Breast epithelium (tissue), 4 donors: ENCODE data around the gene MFSD11. TPM values are rescaled to one million over a fixed set of nuclear protein-coding genes. Genes with fewer than 3 reads are reported as not detected.

Experiments used
- DNase-seq, 2 donors: peaks; one replicate each; pipeline ENCODE4 v3.0.0-alpha.2; 2019; ENCODE audit warnings: low spot score in 2 of 2
- H3K27ac ChIP-seq, 2 donors: fragments of 200-600 bp; sonication (generic) in 1 of 2; one replicate each; pipeline ENCODE4 v1.5.1; 2016 to 2019; ENCODE audit warnings: mild to moderate bottlenecking in 1 of 2
- H3K27me3 ChIP-seq, 2 donors: fragments of 200-600 bp; sonication (generic) in 1 of 2; one replicate each; pipeline versions ENCODE4 v1.5.1 to v1.6.0; 2017 to 2019; ENCODE audit warnings: control low read depth in 1 of 2, mild to moderate bottlenecking in 1 of 2
- H3K36me3 ChIP-seq: fragments of 200-600 bp; one replicate; pipeline ENCODE4 v1.5.1; 2019
- H3K4me1 ChIP-seq, 2 donors: fragments of 200-600 bp; sonication (generic); one replicate each; pipeline ENCODE4 v1.5.1; 2016 to 2019; ENCODE audit warnings: control low read depth in 1 of 2
- H3K4me3 ChIP-seq, 3 donors: fragments of 200-600 bp; sonication (generic); 1 replicate in 2 of 3; 2 replicates in 1 of 3; pipeline ENCODE4 v1.5.1; 2016 to 2019; ENCODE audit warnings: mild to moderate bottlenecking in 3 of 3, moderate library complexity in 2 of 3
- H3K9me3 ChIP-seq, 2 donors: fragments of 200-600 bp; sonication (generic) in 1 of 2; one replicate each; pipeline ENCODE4 v1.5.1; 2016 to 2019; ENCODE audit warnings: control low read depth in 1 of 2
- POLR2A ChIP-seq: fragments of 450-650 bp; IDR thresholded peaks from one replicate; pipeline ENCODE4 v1.6.1; 2016; ENCODE audit warnings: antibody characterized with exemption, mild to moderate bottlenecking, moderate library complexity
- POLR2AphosphoS5 ChIP-seq, 3 donors: sonication (generic); formaldehyde crosslinking; IDR thresholded peaks; one replicate each; pipeline ENCODE4 v1.6.1; 2017; ENCODE audit warnings: antibody characterized with exemption in 3 of 3
- intact Hi-C: fragments of 100-400 bp; cut with DNase I; formaldehyde crosslinking; loops from one replicate; pipeline ENCODE4 v1.15.1; 2023; ENCODE audit warnings: low total_unique reads
- total RNA-seq, 3 donors: library from RNA; depleted of rRNA; stranded (reverse); fragments of >200 nt; gene quantifications; one replicate each; pipeline ENCODE4 v1.1.0, GENCODE V29; 2016
- TF ChIP-seq, protein P1 (sequence below), 3 donors: fragments of 450-650 bp; IDR thresholded peaks; one replicate each; pipeline ENCODE4 v1.5.1; 2016 to 2017; ENCODE audit warnings: antibody characterized with exemption in 3 of 3, mild to moderate bottlenecking in 3 of 3, moderate library complexity in 3 of 3

The MFSD11 gene
- 10 to 100 TPM; 20.6 to 42.6 (median 23.6) TPM for total RNA-seq

DNA sequence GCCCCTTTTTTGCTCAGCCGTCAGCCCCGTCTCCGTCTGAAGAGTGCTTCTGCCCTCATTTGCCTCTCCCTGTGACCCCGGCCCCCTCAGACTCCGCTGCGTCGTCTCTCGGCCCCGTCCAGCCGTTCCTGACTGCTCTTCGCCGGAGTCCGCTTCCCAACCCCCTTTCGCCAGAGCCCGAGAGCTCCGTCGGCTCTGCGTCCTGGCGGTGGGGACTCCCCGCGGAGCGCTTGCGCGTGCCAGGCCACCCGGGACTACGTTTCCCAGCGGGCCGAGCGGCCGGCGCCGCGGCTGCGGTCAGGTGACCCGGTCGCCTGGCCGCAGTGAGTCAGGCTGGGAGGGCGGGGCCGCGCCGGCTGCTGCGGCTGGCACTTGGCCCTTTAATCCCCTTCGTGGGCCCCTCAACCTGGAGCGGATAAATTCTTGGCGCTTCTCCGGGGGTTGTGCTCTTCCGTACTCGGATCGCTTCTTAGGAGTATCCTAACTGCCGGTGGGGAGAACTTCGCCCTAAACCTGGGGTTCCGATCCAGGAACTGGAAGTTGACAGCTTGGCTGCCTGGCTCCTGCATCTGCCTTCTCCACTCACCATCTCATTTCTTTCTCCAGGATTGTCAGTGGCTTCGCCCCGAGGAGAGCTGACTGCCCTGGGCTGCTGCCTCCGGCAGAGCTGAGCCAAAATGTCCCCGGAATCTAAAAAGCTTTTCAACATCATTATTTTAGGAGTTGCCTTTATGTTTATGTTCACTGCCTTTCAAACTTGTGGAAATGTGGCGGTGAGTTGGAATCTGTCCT lies at the start of gene MFSD11:
Gene MFSD11 (plus strand): TSS at position 444 of the 792 bp plus-strand sequence. CDS start 234 bp downstream, at position 678.
- Histone ChIP-seq H3K9me3 (no peaks in the 10 kb centered on the region), H3K27ac (peak within 1 kb of the TSS; percentile 98 to 99), H3K36me3 (no peaks in the 10 kb centered on the region), H3K27me3 (no peaks in the 10 kb centered on the region), H3K4me1 (peaks cover 0 to 19% of the 10 kb centered on the region in 2 donors), H3K4me3 (peak within 1 kb of the TSS; percentile 93 to 97 (median 96))
- peak; percentile 56 to 85 (median 74) for TF ChIP-seq POLR2AphosphoS5 (IDR thresholded peaks at IDR 0.05)
- TF ChIP-seq POLR2A = no peak
- TF ChIP-seq, protein P1, sequence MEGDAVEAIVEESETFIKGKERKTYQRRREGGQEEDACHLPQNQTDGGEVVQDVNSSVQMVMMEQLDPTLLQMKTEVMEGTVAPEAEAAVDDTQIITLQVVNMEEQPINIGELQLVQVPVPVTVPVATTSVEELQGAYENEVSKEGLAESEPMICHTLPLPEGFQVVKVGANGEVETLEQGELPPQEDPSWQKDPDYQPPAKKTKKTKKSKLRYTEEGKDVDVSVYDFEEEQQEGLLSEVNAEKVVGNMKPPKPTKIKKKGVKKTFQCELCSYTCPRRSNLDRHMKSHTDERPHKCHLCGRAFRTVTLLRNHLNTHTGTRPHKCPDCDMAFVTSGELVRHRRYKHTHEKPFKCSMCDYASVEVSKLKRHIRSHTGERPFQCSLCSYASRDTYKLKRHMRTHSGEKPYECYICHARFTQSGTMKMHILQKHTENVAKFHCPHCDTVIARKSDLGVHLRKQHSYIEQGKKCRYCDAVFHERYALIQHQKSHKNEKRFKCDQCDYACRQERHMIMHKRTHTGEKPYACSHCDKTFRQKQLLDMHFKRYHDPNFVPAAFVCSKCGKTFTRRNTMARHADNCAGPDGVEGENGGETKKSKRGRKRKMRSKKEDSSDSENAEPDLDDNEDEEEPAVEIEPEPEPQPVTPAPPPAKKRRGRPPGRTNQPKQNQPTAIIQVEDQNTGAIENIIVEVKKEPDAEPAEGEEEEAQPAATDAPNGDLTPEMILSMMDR (IDR thresholded peaks at IDR 0.05) = peak in 2 of 3 donors; percentile 32
- DNase-seq = peak; percentile 88
- intact Hi-C loops = no loop called here

DNA sequence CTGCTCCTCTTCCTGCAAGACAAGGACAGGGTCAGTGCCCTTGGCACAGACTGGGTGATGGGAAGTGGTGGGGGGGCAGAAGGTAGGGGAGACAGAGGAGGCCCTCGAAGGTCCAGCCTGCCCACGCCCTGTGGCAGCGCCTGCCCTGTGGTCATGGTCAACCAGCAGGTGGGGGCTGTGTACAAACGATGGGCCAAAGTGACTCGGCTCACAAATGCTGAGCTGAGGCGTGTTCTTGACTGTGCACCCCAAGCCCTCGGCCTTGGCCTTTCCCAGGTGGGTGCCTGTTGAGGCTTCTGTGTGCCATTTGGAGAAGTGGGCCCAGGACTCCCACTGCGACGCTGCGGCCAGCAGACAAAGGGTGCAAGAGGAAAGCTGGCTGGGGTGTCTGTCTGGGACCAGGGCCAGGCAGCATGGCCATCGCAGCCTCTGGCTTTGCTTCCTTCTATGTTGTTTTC lies 49.7 kb upstream of the MFSD11 start:
- no peaks in the 10 kb centered on the region for H3K36me3 ChIP-seq
- H3K4me1 ChIP-seq = peaks cover 0 to 4% of the 10 kb centered on the region in 2 donors
- H3K9me3 ChIP-seq = no peaks in the 10 kb centered on the region
- intact Hi-C loops = no loop called here
- peak overlapping the region; percentile 79 to 95 for H3K27ac ChIP-seq
- DNase-seq = no peak
- TF ChIP-seq POLR2AphosphoS5 (IDR thresholded peaks at IDR 0.05) (no peak), POLR2A (no peak)
- TF ChIP-seq, protein P1 (IDR thresholded peaks at IDR 0.05) = no peak
- H3K27me3 ChIP-seq = no peaks in the 10 kb centered on the region
- H3K4me3 ChIP-seq = peak overlapping the region in 1 of 3 donors; percentile 4

DNA sequence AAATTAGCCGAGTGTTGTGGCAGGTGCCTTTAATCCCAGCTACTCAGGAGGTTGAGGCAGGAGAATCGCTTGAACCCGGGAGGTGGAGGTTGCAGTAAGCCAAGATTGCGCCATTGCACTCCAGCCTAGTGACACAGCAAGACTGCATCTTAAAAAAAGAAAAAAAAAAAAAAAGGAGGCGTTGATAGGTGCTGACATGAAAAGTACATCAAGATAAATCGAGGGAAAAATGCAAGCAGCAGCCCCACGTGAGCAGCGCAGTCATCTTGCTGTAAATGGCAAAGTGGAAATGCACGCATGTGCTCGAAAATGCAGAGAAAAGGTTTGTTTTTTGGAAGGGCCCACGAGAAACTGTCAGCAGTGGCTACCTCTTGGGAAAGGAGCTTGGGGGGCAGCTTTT lies 48.1 kb upstream of the MFSD11 start:
- no peaks in the 10 kb centered on the region for H3K27me3 ChIP-seq
- no peak overlapping the region for H3K27ac ChIP-seq
- TF ChIP-seq POLR2A = no peak
- TF ChIP-seq POLR2AphosphoS5 (IDR thresholded peaks at IDR 0.05) = no peak
- TF ChIP-seq, protein P1 (IDR thresholded peaks at IDR 0.05) = no peak
- no peaks in the 10 kb centered on the region for H3K36me3 ChIP-seq
- intact Hi-C loops = loop anchor here (5.0 to 10.0 kb wide), 2 partner anchors 155 to 317 kb away; partner anchors contain the start of gene CYGB
- peaks cover 0 to 4% of the 10 kb centered on the region in 2 donors for H3K4me1 ChIP-seq
- DNase-seq = no peak
- no peak overlapping the region for H3K4me3 ChIP-seq
- H3K9me3 ChIP-seq = no peaks in the 10 kb centered on the region

DNA sequence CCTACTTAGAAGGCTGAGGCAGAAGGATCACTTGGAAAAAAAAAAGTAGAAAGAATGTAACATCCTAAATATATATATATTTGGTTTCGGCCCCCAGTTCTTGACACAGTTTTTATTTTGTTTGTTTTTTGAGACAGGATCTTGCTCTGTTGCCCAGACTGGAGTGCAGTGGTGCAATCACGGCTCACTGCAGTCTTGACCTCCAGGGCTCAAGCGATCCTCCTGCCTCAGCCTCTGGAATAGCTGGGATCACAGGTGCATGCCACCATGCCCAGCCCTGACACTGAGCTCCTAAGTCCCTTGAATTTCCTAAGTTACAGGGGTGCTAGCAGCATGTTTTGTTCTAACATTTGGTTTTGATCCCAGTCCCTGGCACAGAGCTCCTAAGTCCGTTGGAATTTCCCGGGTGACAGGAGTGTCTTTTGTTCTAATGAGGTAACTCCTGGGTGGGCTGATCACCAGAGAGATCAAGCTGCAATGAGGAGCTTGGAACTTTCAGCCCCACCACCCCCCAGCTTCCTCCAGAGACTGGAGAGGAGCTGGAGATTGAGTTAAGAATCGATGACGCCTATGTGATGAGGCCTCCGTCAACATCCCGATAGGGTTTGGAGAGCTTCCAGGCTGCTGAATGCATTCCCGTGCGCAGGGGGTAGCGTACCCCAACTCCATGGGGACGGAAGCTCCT lies 47.2 kb upstream of the MFSD11 start:
- H3K27ac ChIP-seq = no peak overlapping the region
- no peak for DNase-seq
- no peaks in the 10 kb centered on the region for H3K36me3 ChIP-seq
- no peak overlapping the region for H3K4me3 ChIP-seq
- no peak for TF ChIP-seq POLR2AphosphoS5 (IDR thresholded peaks at IDR 0.05)
- TF ChIP-seq, protein P1 (IDR thresholded peaks at IDR 0.05) = no peak
- TF ChIP-seq POLR2A = no peak
- intact Hi-C loops = loop anchor here (5.0 to 10.0 kb wide), 2 partner anchors 156 to 317 kb away; partner anchors contain the start of gene CYGB
- H3K4me1 ChIP-seq = peaks cover 0 to 4% of the 10 kb centered on the region in 2 donors
- no peaks in the 10 kb centered on the region for H3K27me3 ChIP-seq
- H3K9me3 ChIP-seq = no peaks in the 10 kb centered on the region
